GM13977 (cell line): ENCODE measurements around the gene ARID3C.
"Not testable (repeated sequence)": the region's sequence is repeated elsewhere in the genome, so short reads cannot be mapped to it uniquely, and the experiment has no call there.

Experiments used
- DNase-seq: peaks from one replicate; pipeline ENCODE4 v3.0.0; 2012; ENCODE audit warnings: low spot score
- in situ Hi-C: fragments of 300-500 bp; cut with MboI; formaldehyde crosslinking; loops from one replicate; pipeline ENCODE4 v1.12.0; 2022; ENCODE audit warnings: low sequenced_read_pairs, low pct_unique_long_range_greater_than_20kb, mixed read lengths, inconsistent platforms; ENCODE audit not compliant: unreplicated experiment
- TF ChIP-seq, protein P1 (sequence below): IDR thresholded peaks from 2 replicates; pipeline ENCODE4 v1.5.1; 2012; ENCODE audit warnings: mild to moderate bottlenecking, control low read depth; ENCODE audit not compliant: insufficient read depth; ENCODE audit errors: extremely low read depth, missing control alignments

The ARID3C gene

DNA sequence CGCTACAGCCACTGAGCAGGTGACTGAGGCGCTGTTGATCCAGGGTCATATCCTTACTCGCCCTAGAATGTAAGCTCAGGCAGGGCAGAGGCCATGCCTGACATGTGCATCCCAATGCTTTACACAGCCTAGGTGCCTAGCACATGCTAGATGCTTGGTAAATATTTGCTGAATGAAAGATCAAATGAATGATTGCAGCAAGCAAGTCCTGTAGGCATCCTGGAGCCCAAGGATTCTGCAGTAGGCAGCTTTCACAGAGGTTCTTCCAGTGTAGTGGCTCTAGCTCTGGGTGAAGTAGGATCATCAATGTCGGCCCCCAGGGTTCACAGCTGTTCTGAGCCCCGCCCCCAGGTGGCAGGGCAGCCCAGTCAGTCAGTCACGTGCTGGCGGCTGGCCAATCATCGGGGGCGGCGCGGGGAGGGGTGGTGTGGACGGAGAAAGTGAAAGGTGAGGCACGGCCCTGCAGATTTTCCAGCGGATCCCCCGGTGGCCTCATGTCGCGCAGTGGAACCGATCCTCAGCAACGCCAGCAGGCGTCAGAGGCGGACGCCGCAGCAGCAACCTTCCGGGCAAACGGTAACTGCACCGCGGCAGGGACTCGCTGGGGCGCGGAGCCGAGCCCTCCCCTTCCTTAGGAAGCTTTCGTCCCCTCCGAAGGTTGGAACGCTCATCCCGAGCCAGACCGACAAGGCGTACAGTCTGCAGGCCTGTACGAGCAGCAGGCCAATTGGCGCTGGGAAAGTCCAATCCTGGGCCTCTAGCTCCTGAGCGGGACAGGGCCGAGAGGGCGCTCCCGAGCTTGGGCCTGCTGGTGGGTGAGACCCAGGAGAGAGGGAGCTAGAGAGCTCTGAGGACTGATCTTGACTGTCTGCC is 17.6 kb upstream of the ARID3C start, which contains the start of gene GALT:
TSS of gene GALT (plus strand) at position 465 of the 873 bp plus-strand sequence. CDS start at position 495, 30 bp downstream.
- peak; percentile 97 for DNase-seq
- in situ Hi-C loops: no loop called here
- TF ChIP-seq, protein P1, sequence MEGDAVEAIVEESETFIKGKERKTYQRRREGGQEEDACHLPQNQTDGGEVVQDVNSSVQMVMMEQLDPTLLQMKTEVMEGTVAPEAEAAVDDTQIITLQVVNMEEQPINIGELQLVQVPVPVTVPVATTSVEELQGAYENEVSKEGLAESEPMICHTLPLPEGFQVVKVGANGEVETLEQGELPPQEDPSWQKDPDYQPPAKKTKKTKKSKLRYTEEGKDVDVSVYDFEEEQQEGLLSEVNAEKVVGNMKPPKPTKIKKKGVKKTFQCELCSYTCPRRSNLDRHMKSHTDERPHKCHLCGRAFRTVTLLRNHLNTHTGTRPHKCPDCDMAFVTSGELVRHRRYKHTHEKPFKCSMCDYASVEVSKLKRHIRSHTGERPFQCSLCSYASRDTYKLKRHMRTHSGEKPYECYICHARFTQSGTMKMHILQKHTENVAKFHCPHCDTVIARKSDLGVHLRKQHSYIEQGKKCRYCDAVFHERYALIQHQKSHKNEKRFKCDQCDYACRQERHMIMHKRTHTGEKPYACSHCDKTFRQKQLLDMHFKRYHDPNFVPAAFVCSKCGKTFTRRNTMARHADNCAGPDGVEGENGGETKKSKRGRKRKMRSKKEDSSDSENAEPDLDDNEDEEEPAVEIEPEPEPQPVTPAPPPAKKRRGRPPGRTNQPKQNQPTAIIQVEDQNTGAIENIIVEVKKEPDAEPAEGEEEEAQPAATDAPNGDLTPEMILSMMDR: peak; percentile 55

DNA sequence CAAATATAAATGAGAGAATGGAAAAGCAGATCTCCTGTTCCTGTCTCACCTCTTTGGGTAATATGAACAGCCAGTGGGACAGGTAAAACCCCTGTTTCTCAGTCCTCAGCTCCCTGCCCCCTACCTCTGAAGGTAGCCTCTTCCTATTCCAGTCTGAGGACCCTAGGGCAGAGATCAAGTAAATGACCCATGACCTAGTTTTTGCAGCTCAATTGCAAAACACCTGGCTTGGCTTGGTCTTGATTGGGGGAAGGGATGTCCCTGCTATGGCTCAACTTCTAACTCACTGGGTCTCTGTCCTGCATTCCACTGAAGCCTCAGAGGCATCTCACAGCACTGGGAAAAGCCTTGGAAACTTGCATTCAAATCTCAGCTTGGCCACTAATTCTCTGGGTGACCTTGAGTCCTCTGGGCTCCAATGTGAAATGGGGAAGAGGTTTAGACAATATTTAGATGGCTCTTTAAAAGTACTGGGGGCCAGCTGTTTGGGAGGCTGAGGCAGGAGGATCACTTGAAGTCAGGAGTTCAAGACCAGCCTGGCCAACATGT is 16.0 kb upstream of the ARID3C start:
- TF ChIP-seq, protein P1: no peak
- DNase-seq: no peak
- in situ Hi-C loops: no loop called here

DNA sequence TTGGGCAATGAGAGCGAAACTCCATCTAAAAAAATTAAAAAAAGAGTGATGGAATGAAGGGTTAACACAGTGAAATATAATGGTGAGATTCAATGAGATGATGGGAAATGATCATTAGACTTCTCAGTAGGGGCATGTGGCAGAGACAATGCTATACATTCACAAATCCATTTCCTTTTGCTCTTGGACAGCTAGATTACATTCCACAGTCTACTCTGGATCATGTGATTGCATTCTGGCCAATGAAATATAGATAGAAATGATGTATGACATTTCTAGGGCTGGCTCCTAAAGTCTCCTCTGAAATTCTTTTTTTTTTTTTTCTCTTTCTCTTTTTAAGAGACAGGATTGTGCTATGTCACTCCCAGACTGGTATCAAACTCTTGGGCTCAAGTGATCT is 13.8 kb upstream of the ARID3C start:
- in situ Hi-C loops: no loop called here
- DNase-seq: no peak
- TF ChIP-seq, protein P1: no peak

DNA sequence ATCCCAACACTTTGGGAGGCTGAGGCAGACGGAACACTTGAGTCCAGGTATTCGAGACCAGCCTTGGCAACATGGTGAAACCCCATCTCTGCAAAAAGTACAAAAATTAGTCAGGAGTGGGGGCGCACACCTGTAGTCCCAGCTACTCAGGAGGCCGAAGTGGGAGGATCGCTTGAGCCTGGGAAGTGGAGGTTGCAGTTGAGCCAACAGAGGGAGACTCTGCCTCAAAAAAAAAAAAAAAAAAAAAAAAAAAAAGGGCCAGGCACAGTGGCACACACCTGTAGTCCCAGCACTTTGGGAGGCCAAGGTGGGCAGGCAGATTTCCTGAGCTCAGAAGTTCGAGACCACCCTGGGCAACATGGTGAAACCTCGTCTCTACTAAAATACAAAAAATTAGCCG is 10.5 kb upstream of the ARID3C start:
- in situ Hi-C loops, DNase-seq: not testable (repeated sequence)

DNA sequence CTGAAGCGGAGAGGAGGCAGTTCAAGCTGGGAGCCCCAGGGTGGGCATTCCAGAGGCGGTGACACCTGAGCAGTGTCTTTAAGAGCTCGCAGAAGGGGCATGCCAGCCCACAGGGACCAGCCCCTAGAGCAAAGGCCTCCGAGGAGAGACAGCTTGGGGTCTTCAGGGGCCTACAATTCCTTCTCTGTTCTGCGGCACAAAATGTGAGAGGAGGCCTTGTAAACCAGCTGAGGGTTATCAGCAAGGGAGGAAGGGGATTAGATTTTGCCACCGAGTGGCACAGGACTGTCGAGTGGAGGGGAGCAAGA is 9.2 kb upstream of the ARID3C start:
- in situ Hi-C loops: no loop called here
- no peak for DNase-seq
- TF ChIP-seq, protein P1: no peak

DNA sequence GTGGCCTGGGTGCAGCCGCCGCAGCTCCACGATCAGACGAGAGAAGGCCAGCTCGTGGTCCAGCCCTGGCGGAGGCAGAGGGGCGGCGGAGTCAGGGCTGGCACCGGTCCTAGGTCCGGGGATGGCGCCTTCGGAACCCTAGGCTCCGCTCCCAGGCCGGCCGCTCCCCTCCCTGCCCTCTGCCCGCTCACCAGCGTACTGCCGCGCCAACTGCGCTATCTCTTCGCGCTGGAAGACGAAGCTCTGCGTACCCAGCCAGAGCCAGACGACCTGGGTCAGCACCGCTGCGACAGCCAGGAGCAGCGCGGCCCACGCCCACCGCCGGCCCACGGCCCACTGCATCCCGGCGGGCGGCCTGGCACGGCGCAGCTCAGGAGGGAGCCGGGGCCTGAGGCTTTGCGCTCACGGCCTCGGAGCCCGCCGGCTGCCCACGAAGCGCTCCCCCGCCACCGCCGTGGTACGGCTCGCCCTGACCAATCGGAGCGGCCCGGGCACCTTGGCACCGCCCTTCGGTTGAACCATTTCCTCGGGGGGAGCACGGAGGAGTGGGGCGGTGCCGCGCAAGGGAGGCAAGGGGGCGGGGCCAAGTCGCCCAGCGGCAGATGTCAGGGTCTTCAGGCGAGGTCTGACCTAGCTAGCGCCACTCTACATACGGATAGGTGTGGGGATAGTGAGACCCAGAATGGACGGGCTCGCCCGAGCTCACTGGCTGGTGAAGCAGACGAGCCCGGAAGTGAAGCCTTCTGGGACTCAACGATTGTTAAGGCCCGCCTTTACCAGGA is 8.7 kb upstream of the ARID3C start, which contains the start of gene SIGMAR1:
TSS of gene SIGMAR1 (minus strand) at position 432 of the 782 bp plus-strand sequence. CDS start at position 342, 90 bp downstream.
- TF ChIP-seq, protein P1: no peak
- in situ Hi-C loops: no loop called here

More for the DNA sequence above, 8.7 kb upstream of the ARID3C start, which contains the start of gene SIGMAR1:
- peak; percentile 95 for DNase-seq
